GM10266 (cell line): ENCODE measurements around the gene NTN3.

Experiments
- DNase-seq: peaks from one replicate; pipeline ENCODE4 v3.0.0; 2012; ENCODE audit errors: extremely low spot score
- TF ChIP-seq, protein P1 (sequence below): IDR thresholded peaks from 2 replicates; pipeline ENCODE4 v1.5.1; 2012; ENCODE audit warnings: mild to moderate bottlenecking, low read depth; ENCODE audit not compliant: control insufficient read depth, insufficient read depth; ENCODE audit errors: missing control alignments

Gene NTN3

DNA sequence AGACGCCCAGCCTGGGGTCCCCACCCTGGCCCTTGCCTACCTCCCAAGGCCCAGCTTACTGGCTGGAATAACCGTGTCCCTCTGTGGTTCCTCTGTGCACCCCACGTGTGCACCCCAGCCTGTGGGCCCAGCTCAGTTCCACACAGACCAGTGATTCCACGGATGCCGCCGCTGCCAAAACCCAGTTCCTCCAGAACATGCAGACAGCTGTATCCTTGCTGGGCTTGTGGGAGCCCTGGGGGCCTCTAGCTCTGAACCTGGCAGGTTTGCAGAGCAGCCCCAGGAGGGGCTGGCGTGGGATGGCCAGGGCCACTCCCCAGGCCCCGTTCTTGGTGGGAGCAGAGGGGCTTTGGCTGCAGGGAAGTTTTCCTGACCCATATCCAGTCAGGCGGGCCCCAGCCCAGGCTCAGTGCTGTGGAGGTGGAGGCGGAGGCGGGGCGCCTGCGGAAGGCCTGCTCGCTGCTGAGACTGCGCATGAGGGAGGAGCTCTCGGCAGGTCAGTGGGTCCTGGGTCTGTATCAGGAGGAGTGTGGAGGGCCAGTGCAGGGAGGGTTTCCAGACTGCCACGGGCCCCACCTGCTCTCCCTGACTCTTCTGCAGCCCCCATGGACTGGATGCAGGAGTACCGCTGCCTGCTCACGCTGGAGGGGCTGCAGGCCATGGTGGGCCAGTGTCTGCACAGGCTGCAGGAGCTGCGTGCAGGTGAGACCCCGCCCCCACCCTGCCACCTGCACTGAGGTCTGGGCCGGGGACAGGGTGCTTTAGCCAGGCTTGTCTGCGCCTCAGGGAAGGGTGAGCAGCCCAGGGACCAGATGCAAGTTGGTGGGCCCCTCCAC lies 8.8 kb upstream of the NTN3 start:
- TF ChIP-seq, protein P1, sequence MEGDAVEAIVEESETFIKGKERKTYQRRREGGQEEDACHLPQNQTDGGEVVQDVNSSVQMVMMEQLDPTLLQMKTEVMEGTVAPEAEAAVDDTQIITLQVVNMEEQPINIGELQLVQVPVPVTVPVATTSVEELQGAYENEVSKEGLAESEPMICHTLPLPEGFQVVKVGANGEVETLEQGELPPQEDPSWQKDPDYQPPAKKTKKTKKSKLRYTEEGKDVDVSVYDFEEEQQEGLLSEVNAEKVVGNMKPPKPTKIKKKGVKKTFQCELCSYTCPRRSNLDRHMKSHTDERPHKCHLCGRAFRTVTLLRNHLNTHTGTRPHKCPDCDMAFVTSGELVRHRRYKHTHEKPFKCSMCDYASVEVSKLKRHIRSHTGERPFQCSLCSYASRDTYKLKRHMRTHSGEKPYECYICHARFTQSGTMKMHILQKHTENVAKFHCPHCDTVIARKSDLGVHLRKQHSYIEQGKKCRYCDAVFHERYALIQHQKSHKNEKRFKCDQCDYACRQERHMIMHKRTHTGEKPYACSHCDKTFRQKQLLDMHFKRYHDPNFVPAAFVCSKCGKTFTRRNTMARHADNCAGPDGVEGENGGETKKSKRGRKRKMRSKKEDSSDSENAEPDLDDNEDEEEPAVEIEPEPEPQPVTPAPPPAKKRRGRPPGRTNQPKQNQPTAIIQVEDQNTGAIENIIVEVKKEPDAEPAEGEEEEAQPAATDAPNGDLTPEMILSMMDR = no peak
- DNase-seq = no peak

DNA sequence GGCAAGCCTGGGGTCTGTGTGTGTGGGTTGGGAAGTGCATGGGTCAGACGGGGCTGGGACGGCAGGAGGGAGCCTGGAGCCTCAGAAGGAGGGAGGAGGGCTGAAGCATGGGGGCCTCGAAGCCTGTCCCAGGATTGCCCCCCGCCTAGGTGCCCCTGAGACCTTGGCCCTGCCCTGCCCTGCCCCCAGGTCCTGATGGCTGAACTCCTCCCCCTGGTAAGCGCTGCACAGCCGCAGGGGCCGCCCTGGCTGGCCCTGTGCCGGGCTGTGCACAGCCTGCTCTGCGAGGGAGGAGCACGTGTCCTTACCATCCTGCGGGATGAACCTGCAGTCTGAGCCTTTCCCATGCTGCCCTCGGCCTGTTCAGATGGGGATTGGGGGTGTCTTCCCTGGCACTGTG lies 6.8 kb upstream of the NTN3 start:
- no peak for DNase-seq
- TF ChIP-seq, protein P1 = no peak

DNA sequence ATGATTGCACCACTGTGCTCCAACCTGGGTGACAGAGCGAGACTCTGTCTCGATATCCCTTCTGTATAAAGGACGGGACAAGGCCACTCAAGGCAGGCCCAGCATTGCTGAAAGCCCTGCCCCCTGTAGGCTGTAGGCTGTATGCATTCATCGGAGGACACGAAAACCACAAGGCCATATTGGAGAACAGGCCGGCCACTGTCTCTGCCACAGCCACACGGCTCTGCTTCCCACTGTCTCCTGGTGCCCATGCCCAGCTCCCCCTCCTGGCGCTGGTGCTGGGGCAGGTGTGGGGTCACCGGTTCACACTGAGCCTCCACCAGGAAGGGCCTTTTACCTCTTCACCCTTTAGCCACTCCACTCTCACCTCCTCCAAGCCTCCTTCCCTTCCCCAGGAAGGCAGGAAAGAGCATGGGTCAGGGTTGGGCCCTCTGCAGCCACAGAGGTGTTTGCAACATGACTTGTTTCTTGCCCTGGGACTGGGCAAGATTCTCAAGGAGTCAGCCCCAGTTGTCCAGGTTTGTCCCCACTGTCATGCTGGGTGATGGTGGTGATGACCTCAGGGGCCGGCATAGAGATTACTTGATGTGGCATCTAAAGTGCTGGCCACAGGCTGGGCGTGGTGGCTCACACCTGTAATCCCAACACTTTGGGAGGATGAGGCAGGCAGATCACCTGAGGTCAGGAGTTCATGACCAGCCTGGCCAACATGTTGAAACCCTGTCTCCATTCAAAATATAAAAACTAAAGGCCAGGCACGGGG lies 5.3 kb upstream of the NTN3 start:
- TF ChIP-seq, protein P1 = peak; percentile 38
- no peak for DNase-seq

DNA sequence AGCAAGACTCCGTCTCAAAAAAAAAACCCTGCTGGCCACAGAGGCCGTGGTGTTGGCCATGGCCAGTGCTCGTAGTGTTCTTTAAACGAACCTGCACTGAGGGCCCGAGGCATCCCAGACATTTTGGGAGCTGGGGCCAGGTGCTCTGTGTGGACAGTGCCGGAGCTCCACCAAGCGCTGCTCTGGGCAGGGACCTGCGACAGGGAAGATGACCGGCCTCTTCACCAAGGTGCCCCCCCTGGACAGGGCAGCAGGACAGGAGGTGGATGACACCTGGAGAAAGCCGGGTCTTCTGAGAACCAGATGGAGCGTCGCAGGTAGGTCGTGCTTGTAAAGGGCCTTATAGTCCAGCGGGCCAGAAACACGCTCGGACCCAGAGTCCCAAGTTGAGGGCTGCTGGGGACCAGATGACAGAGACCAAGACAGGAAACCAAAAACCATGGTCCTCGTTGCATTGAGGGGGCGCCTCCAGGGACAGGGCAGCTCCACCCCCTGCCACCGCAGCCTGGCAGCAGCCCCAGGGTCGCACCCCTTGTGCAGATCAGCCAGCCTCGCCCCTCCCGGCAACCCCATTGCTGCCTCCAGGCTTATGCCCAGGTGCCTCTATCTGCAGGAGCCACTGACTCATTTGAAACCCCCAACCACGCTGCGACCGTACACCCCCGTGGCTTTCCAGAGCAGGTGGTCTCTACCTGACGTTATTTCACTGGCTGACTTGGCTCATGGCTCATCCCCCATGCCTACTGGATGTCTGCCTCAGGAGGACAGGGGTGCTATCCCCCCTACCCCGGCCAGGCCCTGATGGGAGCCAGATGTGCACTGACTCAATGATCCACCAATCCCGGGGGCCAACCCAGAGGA lies 4.2 kb upstream of the NTN3 start:
- TF ChIP-seq, protein P1 = no peak
- no peak for DNase-seq

DNA sequence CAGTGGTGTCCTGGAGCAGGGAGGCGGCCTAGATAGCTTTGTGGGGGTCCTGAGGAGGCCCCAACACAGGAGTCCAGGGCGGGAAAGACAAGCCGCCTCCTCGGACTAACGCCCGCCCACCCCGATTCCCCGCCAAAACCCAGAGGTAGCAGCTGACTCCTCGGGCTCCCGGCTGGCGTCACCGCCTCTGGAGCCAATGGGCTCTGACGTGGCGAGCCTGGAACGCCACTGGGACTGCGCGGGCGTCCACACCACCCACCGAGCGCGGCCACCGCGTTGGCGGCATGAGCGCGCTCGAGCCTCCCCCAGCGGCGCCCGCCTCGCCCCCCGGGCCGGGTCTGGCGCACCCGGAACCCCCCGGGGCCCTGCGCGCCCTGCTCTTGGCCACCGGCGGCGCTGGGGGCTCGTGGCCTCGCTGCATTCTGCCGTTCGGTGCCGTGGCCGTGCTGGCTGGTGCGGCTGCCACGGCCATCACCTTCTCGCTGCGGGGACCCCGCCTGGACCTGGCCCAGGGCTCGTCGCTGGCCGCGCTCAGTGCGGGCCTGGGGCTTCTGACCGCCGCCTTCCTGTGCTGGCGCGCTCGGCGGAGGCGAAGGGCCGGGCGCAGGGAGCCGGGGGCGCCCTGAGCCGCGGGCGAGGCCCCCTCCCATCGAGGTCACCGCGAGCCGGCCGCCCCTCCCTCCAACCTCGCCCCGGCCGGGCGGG lies 3.4 kb upstream of the NTN3 start:
- TF ChIP-seq, protein P1 = peak; percentile 27
- peak; percentile 84 for DNase-seq

DNA sequence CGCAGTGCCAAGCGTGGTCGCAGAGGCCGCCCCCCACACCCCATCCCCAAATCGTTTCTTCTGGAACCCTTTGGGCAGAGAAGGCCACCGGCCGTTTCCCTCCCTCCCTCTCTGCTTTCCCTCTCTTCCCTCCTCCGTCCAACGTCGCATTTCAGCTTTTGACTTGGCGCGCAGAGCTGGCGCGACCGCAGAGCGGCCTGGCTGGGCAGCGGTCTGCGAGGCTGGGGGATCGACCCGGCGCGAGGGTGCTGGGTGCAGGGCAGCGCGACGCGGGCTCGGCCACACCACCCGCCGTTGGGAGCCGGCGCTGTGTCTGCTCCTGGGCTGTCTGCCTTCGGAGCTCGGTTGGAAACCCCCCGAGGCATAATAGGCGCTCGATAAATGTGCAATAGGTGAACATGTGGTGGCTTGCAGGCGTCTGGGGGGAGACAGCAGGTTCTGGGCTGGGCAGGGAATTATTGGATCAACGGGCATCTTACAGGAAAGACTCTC lies 2.8 kb upstream of the NTN3 start:
- DNase-seq = peak; percentile 73
- TF ChIP-seq, protein P1 = no peak
